HG03066 (cell line): ENCODE data around the gene SATB1.

Experiments used
- ATAC-seq: cut with Tn5 transposase; IDR thresholded peaks from one replicate; pipeline ENCODE4 v1.9.1; 2021; ENCODE audit warnings: low read depth; ENCODE audit not compliant: unreplicated experiment

Gene SATB1

GRCh38 chr3:18402239-18402799, 22.8 kb downstream of the SATB1 start:
- ATAC-seq, result no peak

GRCh38 chr3:18401300-18401961, 23.7 kb downstream of the SATB1 start:
- no peak for ATAC-seq

DNA sequence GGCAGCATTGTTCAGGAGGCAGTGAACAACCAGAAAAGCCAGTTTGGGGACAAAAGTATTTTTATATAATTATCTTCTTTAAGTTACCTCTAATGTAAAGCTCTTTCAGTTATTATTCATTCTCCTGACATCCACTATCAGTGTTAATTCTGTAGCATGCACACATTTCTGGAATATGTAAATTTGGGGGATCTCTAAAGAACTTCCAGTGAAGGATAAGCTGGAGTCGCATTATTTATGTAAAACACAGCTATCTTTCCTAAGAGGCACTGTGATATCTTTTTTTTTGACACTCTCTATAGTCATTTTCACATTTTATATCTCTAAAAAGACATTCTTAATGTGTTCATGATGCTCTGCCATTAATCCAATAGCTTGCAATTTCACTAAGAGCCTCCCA, 26.7 kb downstream of the SATB1 start:
- ATAC-seq, result no peak

GRCh38 chr3:18396428-18396827, 28.7 kb downstream of the SATB1 start:
- no peak for ATAC-seq

GRCh38 chr3:18394384-18394995, 30.6 kb downstream of the SATB1 start:
- ATAC-seq, result no peak

DNA sequence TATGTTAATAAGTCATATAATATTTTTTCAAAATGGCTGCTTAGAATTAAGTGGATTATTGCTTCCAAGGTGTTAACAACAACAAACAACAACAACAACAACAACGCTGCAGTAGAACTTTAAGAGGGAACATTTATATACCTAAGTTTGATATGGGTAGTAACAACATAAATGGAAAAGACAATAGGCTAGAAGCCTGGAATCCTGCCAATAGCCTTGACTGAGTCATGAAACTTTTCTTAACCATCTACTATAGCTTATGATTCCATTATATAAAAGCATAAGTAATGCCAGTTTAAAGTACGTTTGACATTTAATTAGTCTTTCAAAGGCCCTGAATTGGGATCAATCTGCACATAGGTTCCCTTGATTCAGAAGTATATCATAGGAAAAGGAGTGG, 31.2 kb downstream of the SATB1 start:
- no peak for ATAC-seq

- ATAC-seq, result no peak
Observed at GRCh38 chr3:18390024-18390660, 35.0 kb downstream of the SATB1 start.

DNA sequence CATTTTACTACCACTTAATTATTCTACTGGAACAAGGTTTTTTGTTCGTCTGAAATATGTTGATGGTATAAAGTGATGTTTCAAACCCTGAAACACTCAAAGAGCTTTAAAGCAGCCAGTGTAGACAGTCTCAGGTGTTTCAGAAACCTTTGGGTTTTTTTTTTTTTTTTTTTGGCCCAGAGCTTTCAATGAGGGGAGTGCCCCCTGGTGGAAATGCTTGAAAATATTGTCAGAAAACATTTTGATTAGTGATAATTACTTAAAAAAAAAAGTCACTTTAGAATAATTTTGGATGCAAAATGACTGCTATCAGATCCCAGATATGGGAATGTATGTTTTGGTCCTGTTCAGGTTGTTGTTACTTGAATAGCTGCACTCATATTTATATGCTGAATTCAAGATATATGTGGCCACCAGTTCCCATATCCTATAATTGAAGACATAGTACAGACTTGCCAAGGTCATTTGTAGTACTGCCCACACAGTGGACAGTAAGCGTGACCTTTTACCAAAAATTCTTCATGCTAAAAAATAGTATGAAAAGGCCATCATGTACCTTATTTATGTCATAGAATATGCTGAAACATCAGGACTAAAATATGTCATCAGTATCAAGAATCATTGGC, 35.9 kb downstream of the SATB1 start:
- ATAC-seq, result no peak

DNA sequence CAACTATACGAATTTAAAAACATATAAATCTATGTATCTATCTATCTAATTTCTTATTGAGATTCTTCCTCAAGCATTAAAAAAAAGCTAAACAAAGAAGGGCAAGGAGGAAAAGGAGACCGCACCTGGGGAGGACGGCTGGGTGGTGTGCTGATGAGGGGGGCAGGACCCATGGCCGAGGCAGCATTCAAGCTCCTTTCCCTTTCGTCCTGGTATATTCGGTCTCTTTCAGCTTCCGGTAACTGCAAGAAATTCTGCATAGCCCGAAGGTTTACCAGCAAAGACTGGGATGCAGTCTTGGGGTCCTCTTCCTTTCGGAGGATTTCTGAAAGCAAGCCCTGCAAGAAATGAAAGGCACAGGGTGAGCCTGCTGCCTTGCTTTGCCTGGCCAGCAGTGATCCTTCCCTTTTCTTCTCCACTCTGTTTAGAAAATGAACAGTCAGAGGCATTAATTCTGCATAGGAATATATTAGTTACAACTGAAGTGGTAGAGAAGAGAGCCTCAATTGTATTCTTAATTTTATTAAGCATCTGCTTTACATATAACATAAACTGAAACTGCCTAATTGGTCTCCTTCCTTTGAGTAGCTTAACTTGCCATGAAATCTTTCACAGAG, 38.8 kb downstream of the SATB1 start:
- no peak for ATAC-seq

DNA sequence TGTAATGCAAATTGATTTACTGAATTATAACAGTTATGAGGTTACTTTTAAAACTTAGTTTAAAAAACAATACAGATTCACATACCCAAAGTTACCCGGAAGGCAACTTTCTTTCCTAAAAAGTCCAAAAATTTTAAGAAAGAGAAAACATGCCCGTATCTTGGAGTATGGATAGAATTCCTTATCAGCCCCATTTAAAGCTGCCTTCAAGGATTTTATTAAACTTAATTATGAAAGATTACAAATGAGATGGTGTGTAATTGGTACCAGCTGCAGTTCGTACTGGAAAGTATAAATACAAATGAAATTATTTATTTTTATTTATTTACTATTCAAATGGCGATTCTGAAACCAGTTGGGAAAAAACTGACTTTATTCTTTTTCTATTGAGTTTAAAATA, 39.4 kb downstream of the SATB1 start:
- ATAC-seq, result no peak

DNA sequence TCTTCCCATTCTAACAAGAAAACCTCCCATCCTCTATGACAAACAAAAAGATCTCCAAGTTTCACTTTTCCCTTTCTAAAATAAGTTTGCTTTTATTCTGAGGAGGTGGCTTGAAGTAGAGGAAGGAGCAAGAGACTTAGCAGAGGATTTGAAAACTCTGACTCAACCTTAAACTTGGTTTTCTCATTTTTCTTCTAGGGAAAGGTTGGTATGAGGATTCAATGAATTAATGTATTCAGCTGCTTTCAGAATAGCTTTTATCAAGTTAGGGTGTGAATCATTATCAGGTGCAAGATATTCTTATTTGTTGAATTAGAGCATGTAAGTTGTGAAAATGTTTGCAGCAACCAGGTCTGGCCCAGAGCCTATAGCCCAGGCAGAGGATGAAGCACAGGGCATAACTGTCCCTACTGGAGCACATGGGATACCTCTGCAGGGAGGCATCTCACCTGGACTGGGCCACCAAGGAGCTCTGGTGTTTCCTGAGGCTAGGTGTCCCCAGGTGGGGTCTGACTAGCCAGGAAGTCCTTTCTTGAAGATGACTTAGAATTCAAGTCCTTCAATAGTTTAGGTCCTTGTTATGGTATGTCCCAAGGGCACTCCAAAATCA, 42.3 kb downstream of the SATB1 start:
- ATAC-seq, result no peak

GRCh38 chr3:18379647-18380046, 45.5 kb downstream of the SATB1 start:
- ATAC-seq, result no peak

DNA sequence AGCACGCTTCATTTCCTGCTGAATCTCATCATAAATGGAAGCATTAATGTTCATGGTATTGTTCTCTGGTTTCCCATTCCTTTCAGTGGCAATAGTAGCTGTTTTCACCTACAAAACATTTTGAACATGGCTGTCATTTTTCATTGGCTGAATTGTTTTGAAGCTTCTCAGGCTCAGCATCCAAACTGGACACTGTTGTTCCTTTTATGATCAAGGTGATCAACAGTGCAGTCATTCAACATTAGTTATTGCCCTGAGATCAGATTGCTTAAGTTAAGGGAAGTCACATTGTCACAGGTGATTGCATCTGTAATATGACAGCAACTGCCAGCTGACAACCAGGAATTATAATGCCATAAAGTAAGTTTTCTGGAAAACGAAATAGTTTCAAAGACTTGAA, 46.9 kb downstream of the SATB1 start:
- ATAC-seq, result no peak

- no peak for ATAC-seq
Observed at GRCh38 chr3:18376682-18377081, 48.5 kb downstream of the SATB1 start.

- no peak for ATAC-seq
Observed at GRCh38 chr3:18372786-18373405, 52.2 kb downstream of the SATB1 start.

- ATAC-seq, result no peak
Observed at GRCh38 chr3:18370672-18371071, 54.5 kb downstream of the SATB1 start.

- ATAC-seq, result no peak
Observed at GRCh38 chr3:18369551-18370185, 55.5 kb downstream of the SATB1 start.

- ATAC-seq, result no peak
Observed at GRCh38 chr3:18366258-18366657, 58.9 kb downstream of the SATB1 start.

GRCh38 chr3:18363338-18363737, 61.8 kb downstream of the SATB1 start:
- ATAC-seq, result no peak

GRCh38 chr3:18357747-18358146, 67.4 kb downstream of the SATB1 start:
- ATAC-seq, result no peak
